IPS-18c (cell line): ENCODE results near the gene DHRS3.
"Not testable (repeated sequence)": the region's sequence is repeated elsewhere in the genome, so short reads cannot be mapped to it uniquely, and the experiment has no call there.

Source experiments
- H3K4me3 ChIP-seq: 2 replicates; pipeline ENCODE4 v1.7.0; 2013; ENCODE audit warnings: low read depth, mild to moderate bottlenecking, low read length, moderate library complexity; ENCODE audit not compliant: insufficient read depth
- H3K9me3 ChIP-seq: one replicate; pipeline ENCODE4 v1.6.1; 2013; ENCODE audit warnings: mild to moderate bottlenecking, low read length, moderate library complexity; ENCODE audit not compliant: control insufficient read depth, insufficient read depth

Gene DHRS3, protein sequence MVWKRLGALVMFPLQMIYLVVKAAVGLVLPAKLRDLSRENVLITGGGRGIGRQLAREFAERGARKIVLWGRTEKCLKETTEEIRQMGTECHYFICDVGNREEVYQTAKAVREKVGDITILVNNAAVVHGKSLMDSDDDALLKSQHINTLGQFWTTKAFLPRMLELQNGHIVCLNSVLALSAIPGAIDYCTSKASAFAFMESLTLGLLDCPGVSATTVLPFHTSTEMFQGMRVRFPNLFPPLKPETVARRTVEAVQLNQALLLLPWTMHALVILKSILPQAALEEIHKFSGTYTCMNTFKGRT

DNA sequence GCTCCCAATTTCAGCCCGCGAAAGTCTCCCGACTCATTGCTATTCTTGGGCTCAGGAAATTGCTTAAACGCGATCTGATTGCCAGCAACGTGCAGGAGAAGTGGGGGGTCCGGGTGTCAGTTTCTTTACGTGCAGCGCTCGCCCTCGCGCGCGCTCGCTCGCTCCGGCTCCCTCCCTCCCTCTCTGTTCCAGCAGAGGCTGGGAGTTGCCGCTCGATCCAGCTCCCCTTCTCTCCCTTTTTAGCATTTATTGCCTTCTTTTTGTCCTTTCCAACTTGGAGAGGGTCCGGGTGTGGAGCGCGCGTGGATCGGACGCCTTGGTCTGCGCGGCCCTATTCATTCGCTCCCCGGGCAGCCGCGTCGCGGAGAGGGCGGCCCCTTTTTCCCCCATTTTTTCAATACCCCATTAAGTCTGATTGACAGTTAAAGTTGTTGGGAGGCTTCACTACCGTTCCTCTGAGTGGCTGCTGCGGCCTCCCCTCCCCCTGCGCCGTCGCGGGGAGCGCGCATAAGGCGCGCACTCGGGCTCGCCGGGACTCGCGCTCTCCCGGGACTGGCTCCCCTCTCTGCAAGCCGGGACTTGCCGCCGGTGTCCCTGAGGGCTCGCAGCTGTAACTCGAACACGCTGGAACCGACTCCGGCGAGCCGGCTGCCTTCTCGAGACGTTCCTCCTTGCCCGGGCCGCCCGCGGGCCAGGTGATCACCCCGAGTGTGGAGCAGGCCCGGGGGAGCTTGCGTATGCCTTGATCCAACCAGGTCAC is at the start of gene DHRS3:
TSS of gene DHRS3 (minus strand) at position 310 of the 760 bp plus-strand sequence. CDS start 862 bp downstream, outside the sequence.
- H3K9me3 ChIP-seq, result no peaks in the 10 kb centered on the region
- peak within 1 kb of the TSS; percentile 91 for H3K4me3 ChIP-seq

DNA sequence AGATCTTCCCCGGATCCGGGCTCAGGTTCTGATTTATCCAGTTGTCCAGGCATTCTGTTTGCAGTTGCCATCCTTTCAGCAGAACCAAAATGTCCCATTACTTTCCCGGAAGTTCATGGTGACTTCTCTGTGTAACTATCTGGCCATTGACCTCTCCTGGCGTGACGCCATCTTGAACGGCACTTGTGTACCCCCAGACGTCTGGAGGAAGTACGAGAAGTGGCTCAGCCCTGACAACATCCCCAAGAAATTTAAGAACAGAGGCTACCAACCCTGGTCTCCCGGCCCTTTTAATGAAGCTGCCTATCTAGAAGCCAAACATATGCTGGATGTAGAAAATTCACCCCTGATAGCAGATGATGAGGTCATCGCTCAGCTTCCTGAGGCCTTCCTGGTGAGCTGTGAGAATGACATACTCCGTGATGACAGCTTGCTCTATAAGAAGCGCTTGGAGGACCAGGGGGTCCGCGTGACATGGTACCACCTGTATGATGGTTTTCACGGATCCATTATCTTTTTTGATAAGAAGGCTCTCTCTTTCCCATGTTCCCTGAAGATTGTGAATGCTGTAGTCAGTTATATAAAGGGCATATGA is 48.2 kb upstream of the DHRS3 start:
- Histone ChIP-seq H3K4me3 (no peak overlapping the region), H3K9me3 (no peaks in the 10 kb centered on the region)

DNA sequence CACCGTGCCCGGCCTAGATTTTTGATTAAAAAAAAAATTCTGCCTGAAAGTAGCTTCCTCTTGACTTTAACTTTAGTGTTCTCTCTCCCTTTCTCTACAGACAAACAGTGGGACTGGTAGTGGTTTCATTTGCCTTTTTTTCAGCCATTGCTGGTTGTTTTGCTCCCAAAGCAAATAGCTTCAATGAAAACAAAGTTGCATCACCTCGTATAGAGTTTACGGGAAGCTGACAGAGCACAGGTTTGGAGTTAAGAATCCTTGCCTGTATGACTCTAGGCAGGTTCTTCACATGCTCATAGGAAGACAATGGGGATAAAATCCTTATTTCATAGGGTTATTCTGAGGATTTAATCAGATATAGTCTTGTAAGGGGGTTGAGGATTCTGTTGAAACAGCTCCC is 47.5 kb upstream of the DHRS3 start:
- Histone ChIP-seq H3K4me3 (no peak overlapping the region), H3K9me3 (no peaks in the 10 kb centered on the region)

DNA sequence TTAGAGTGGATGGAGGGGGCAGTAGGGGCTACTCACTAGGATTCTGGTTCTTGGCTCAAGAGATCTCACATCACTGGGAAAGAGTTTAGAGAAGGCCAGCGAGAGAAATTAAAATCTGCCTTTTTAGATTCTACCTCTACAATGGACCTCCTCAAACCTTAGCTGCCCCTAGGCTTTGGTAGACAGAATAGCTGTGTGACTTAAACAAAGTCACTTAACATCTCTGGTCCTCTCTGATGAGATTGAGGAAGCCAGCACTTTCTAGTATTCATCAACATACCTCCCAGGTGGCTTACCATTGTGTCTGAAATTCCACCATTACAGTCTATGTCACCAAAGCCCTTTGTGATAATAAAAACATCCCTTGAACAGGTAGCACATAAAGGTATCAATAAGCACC is 44.5 kb upstream of the DHRS3 start:
- no peak overlapping the region for H3K4me3 ChIP-seq
- H3K9me3 ChIP-seq, result no peaks in the 10 kb centered on the region

DNA sequence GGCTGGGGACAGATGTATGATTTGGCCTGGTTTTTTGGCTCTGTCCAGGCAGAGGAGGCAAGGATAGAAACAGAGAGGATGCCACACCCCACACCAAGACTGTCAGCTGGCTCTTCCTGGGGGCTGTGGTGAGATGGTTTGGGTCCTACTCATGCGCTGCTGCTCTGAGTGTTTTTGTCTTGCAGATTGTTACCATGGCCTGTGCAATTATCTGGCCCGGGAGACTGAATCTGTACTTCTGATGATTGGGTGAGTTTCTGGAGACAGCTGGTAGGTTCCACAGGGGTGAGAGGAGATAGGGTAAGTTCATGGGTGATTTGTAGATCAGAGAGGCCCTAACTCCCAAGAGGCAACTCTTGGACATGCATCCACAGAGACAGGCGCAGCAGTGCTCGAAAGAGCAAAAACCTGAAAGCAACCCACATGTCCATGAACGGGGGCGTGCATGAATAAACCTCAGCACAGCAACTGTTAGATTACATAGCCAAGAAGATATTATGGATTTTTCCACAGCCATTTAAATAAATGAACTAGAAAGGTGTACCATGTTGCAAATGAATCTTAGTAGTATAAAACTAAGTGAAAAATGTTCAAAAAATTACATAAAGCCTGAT is 43.7 kb upstream of the DHRS3 start:
- no peaks in the 10 kb centered on the region for H3K9me3 ChIP-seq
- H3K4me3 ChIP-seq, result no peak overlapping the region

DNA sequence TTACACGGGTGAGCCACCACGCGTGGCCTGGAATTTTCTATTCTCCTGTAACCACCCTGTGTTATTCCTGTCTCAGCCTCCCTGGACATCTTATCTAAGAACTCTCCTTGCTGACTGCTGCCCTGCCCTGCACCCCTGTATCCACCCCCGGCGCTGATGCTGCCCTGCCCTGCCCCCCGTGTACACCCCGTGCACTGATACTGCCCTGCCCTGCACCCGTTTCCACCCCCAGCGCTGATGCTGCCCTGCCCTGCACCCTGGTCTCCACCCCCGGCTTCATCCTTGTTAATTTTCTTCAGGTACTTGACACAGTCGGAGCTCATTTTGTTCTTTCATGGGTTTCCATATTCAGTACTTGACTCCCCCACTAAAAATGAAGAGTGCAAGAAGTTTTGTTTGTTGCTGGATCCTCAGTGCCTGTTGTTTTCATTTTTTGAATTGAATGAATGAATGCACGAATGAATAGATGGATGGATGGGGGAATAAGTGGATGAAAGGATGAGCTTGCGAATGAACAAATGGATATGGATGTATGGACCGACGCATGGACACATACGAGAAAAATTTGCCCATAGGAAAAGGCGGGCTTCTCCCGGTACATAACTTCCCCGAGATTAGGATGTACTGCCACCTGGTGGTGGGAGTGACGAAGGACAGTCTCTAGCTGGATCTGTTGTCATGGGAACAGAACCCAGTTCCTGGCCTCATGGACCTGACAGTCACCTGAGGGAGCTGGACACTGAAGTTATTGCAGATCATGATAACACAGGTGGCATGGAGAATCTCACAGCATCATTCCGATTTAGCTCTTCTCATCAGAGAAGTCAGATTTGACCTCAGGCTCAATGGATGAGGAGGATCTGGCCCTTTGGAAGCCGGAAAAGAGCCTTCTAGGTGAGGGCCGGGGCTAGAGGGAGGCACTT is 40.8 kb upstream of the DHRS3 start:
- Histone ChIP-seq H3K4me3 (no peak overlapping the region), H3K9me3 (no peaks in the 10 kb centered on the region)

DNA sequence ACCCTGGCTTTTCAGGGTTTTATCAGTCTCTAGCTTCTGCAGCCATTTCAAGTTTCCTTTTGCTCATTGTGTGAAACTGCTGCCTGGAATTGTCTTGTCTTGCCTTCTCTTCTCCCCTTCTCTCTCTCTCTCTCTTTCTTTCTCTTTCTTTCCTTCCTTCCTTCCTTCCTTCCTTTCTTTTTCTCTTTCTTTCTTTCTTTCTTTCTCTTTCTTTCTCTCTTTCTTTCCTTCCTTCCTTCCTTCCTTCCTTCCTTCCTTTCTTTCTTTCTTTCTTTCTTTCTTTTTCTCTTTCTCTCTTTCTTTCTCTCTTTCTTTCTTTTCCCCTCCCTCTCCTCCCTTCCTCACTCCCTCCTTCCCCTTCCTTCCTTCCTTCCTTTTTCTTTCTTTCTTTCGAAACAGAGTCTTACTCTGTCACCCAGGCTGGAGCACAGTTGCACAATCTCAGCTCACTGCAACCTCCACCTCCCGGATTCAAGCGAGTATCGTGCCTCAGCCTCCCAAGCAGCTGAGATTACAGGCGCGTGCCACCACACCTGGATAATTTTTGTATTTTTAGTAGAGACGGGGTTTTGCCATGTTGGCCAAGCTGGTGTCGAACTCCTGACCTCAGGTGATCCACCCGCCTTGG is 40.0 kb upstream of the DHRS3 start:
- H3K4me3 ChIP-seq, result not testable (repeated sequence)

DNA sequence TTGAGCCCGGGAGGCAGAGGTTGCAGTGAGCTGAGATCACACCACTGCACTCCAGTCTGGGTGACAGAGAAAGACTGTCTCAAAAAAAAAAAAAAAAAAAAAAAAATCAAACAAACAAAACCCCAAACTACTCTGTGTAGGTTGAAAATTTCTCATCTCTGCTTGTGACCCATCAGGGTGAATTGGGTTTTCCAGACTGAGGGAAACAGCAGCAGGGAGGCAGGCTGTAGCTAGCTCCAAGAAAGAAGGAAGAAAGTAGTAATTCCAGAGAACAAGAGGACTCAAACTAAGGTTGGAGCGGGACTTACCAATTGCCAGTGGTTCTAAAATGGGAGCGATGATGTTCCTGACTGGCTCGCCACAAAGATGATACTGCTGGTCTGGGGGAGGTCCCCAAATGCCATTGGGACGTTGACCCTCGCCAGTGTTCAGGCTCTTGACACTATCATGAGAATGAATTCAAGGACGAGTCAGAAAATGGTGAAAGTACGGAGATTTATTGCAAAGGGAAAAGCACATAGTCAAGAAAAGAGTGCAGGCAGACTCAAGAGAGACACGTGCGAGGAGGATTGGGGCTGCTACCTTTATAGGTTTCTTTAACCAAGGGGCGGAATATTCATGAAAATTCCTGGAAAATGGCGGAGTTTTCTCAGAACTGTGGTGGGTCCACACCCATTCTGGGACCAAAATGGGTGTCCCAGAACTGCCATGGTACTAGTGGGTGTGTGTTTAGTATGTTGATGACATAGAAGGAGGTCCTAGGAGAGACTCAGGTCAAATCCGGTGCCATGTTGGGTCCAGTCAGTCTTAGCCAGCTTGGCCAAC is 39.3 kb upstream of the DHRS3 start:
- H3K9me3 ChIP-seq, result no peaks in the 10 kb centered on the region
- no peak overlapping the region for H3K4me3 ChIP-seq

More for the DNA sequence above, 40.0 kb upstream of the DHRS3 start:
- H3K9me3 ChIP-seq, result not testable (repeated sequence)

DNA sequence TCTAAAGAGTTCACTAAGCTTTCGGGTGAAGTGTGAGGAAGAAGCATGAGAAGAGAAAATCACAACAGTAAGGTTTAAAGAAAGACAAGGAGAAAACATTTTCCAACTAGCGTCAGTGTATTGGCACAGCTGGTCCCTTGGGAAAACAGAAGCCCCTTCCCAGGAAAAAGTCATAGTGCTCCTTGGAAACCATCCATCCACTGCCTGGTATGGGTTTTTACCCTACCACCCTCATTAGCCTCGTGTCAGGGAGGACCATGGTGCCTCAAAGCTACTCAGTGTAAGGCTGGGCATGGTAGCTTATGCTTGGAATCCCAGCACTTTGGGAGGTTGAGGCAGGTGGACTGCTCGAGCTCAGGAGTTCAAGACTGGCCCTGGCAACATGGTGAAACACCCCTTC is 38.6 kb upstream of the DHRS3 start:
- Histone ChIP-seq H3K9me3 (no peaks in the 10 kb centered on the region), H3K4me3 (no peak overlapping the region)

DNA sequence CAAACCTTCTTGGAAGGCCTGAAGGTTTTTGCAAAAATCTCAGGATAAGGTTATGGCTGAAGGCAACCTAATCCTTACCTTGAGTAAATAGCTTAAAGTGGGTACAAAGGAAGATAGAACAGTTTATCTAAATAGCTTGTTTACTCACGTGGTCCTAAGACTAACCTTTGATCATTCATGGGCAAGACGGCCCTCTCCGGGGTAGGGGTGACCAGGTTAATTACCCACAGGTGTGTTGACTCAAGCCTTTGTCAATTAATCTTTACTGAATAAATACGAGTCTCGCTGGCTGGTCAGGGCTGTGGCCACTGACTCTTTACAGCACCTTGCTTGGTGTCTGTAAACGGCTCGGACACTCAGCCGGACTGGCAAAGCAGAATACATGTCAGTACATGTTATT is 36.6 kb upstream of the DHRS3 start:
- H3K9me3 ChIP-seq, result no peaks in the 10 kb centered on the region
- no peak overlapping the region for H3K4me3 ChIP-seq

DNA sequence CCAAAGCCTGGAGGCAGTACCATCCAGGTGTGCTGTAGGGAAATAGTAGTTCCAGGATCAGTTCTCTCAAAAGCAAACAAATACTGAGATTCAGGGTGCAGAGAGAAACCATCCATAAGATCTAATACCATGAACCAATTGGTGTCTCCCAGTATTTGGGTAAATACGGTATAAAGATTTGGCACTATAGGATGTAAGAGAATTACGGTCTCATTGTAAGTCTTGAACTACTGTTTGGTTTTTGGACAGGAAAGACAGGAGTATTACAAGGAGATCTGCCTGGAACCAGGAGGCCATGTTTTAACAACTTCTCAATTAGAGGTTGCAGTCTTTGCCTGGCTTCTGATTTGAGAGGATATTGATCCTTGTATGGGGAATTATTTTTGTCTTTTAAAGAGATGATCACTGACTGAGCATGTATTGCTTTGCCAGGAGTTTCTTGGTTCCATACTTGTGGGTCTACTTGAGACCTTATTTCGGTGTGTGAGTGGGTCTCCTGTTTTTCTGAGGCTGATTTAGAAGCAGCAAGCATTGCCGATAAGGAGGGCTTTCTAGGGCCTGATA is 36.1 kb upstream of the DHRS3 start:
- Histone ChIP-seq H3K9me3 (no peaks in the 10 kb centered on the region), H3K4me3 (no peak overlapping the region)

DNA sequence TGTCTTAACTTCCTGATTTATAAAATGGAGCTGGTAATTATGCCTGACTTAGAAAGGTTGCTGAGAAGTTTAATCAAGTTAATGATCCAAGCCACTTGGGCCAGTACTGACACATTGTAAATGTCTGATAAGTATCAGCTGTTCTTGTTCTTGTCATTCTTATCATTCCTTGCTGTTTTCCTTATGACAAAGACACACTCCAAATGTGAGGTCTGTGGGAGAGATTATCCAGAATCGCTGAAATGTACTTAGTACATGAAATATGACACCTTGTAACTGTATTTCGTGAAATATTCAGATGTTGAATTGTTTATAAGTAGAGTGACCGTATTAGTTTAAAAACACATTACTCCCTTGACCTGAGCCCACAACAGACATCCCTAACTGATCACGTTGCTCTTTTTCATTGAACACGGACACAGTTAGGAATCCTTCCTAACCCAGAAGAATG is 32.0 kb upstream of the DHRS3 start:
- H3K4me3 ChIP-seq, result no peak overlapping the region

DNA sequence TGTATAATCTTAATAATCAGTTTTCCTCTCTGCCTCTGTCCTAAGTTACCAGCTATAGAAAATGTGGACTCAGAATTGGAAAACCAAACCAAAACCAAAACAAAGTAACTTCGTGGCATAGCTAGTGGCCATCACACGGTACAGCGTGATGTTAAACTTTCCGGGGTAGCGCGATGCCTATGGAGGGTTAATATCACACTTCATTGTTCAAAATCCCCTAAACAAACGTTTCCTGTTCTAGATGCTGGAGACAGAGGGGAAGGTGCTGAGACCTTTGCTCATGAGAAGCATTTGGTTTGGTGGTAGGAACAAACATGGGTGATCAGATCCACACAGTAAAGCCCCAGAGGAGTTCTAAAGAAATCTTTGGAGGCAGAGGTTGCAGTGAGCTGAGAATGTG is 30.7 kb upstream of the DHRS3 start:
- no peaks in the 10 kb centered on the region for H3K9me3 ChIP-seq
- H3K4me3 ChIP-seq, result no peak overlapping the region

More for the DNA sequence above, 32.0 kb upstream of the DHRS3 start:
- no peaks in the 10 kb centered on the region for H3K9me3 ChIP-seq

DNA sequence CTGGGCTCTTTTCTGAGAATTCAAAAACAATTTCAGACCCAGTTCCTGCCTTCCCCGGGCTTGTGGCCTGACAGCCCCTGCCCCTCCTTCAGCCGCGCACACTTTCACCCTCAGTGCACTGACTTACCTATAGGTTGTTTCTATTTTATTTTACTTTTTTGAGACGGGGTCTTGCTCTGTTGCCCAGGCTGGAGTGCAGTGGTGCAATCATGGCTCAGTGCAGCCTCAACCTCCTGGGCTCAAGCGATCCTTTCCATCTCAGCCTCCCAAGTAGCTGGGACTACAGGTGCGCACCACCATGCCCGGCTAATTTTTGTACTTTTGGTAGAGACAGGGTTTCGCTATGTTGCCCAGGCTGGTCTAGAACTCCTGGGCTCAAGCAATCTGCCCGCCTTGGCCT is 27.4 kb upstream of the DHRS3 start:
- H3K9me3 ChIP-seq, H3K4me3 ChIP-seq: not testable (repeated sequence)

DNA sequence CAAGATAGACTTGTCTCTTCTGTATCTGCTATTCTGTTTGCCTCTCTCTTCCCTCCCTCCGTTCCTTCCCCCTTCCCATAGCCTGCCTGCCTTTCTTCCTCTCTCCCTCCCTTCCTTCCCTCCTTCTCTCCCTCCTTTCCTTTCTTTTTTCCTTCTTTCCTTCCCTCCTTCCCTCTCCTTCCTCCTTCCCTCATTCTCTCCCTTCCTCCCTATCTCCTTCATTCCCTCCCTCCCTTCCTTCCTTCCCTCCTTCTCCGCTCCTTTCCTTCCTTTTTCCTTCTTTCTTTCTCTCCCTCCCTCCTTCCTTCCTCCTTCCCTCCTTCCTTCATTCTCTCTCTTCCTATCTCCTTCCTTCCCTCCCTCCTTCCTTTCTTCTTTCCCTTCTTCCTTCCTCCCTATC is 26.8 kb upstream of the DHRS3 start:
- Histone ChIP-seq H3K9me3 (peaks cover 6% of the 10 kb centered on the region), H3K4me3 (no peak overlapping the region)
